NB4 (cell line): ENCODE results near the gene NEU1.
"Not testable (repeated sequence)": the region's sequence is repeated elsewhere in the genome, so short reads cannot be mapped to it uniquely, and the experiment has no call there.

ENCODE experiments used
- MYC ChIP-seq: IDR thresholded peaks from 2 replicates; pipeline ENCODE4 v1.6.1; 2011; ENCODE audit warnings: low read depth, low read length
- POLR2A ChIP-seq: IDR thresholded peaks from 2 replicates; pipeline ENCODE4 v1.6.1; 2011; ENCODE audit warnings: mild to moderate bottlenecking; ENCODE audit not compliant: insufficient read length; ENCODE audit errors: extremely low read depth
- TF ChIP-seq, protein P1 (sequence below): IDR thresholded peaks from one replicate; pipeline ENCODE4 v1.5.1; 2012; ENCODE audit warnings: low read depth, low read length

- TF ChIP-seq, protein P1, sequence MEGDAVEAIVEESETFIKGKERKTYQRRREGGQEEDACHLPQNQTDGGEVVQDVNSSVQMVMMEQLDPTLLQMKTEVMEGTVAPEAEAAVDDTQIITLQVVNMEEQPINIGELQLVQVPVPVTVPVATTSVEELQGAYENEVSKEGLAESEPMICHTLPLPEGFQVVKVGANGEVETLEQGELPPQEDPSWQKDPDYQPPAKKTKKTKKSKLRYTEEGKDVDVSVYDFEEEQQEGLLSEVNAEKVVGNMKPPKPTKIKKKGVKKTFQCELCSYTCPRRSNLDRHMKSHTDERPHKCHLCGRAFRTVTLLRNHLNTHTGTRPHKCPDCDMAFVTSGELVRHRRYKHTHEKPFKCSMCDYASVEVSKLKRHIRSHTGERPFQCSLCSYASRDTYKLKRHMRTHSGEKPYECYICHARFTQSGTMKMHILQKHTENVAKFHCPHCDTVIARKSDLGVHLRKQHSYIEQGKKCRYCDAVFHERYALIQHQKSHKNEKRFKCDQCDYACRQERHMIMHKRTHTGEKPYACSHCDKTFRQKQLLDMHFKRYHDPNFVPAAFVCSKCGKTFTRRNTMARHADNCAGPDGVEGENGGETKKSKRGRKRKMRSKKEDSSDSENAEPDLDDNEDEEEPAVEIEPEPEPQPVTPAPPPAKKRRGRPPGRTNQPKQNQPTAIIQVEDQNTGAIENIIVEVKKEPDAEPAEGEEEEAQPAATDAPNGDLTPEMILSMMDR: not testable (repeated sequence)
- TF ChIP-seq POLR2A, MYC: not testable (repeated sequence)
These were observed 45.3 kb downstream of the NEU1 start for GRCh38 chr6:31817133-31817928.
